WTC11 (cell line): ENCODE results near the gene YIF1B.

Experiments used
- ELF4 ChIP-seq: sonication (generic); formaldehyde crosslinking; IDR thresholded peaks from 2 replicates; pipeline ENCODE4 v1.8.1; 2022; ENCODE audit warnings: low read depth, mild to moderate bottlenecking, moderate library complexity, missing genetic modification reagents
- IRF1 ChIP-seq: sonication (generic); formaldehyde crosslinking; IDR thresholded peaks from 2 replicates; pipeline ENCODE4 v1.8.0; 2023; ENCODE audit warnings: missing genetic modification reagents

GRCh38 chr19:38316477-38317067 is 825 bp upstream of the YIF1B start:
- TF ChIP-seq ELF4 (no peak), IRF1 (no peak)
